ENCODE data around the gene CENPO. TPM values are rescaled to one million over a fixed set of nuclear protein-coding genes. Genes with fewer than 3 reads are reported as not detected.

CENPO gene
- total and polyA plus RNA-seq, 12 donors, result 1.2 to 4.6 (median 2.2) TPM

DNA sequence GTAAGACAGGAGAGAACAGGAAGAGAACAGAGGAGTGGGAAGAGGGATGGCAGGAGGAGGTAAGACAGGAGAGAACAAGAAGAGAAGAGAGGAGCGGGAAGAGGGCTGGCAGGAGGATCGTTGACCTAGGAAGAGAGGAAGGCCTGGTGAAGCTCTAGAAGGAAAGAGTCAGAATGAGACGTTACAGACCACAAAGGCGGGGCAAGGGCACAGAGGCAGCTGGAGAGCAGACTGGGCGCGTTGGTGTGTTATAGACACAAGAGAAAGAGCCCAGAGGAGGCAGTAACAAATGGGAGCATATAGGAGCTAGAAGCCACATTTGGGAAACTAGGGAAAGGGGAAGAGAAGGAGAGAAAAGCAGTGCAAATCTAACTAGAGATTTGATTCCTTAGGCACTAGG lies 26.6 kb upstream of the CENPO start:
- H3K9me3 ChIP-seq, result no peaks in the 10 kb centered on the region
- peaks cover 0 to 11% (median 5%) of the 10 kb centered on the region in 9 donors for H3K4me1 ChIP-seq
- intact Hi-C loops (cut with DNase I), result no loop called here
- DNase-seq (no peak), ATAC-seq (peak in 1 of 8 donors; percentile 7)
- TF ChIP-seq, protein P1, sequence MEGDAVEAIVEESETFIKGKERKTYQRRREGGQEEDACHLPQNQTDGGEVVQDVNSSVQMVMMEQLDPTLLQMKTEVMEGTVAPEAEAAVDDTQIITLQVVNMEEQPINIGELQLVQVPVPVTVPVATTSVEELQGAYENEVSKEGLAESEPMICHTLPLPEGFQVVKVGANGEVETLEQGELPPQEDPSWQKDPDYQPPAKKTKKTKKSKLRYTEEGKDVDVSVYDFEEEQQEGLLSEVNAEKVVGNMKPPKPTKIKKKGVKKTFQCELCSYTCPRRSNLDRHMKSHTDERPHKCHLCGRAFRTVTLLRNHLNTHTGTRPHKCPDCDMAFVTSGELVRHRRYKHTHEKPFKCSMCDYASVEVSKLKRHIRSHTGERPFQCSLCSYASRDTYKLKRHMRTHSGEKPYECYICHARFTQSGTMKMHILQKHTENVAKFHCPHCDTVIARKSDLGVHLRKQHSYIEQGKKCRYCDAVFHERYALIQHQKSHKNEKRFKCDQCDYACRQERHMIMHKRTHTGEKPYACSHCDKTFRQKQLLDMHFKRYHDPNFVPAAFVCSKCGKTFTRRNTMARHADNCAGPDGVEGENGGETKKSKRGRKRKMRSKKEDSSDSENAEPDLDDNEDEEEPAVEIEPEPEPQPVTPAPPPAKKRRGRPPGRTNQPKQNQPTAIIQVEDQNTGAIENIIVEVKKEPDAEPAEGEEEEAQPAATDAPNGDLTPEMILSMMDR (IDR thresholded peaks at IDR 0.05), result no peak
- H3K4me3 ChIP-seq, result no peak overlapping the region
- peaks cover 0 to 87% (median 36%) of the 10 kb centered on the region in 9 donors for H3K36me3 ChIP-seq
- peak overlapping the region in 2 of 10 donors; percentile 7 to 29 for H3K27ac ChIP-seq
- no peaks in the 10 kb centered on the region for H3K27me3 ChIP-seq
- WGBS, 2 donors, result 82 to 85% methylated on average over 6 of the region's 6 CpGs

DNA sequence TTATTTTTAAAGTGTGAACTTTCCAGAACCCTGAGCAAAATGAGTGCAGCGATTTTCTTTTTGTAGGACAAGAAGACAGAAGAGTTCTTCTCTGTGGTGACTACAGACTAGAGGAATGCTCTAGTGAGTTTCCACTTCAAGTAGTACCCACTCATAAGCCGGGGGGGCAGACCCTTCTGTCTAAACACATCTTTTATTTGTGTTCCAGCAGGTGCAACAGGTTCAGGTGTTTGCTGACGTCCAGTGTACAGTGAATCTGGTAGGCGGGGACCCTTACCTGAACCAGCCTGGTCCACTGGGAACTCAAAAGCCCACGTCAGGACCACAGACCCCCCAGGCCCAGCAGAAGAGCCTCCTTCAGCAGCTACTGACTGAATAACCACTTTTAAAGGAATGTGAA lies 25.2 kb upstream of the CENPO start:
- no peak overlapping the region for H3K4me3 ChIP-seq
- intact Hi-C loops (cut with DNase I), result no loop called here
- peaks cover 0 to 73% (median 28%) of the 10 kb centered on the region in 9 donors for H3K36me3 ChIP-seq

DNA sequence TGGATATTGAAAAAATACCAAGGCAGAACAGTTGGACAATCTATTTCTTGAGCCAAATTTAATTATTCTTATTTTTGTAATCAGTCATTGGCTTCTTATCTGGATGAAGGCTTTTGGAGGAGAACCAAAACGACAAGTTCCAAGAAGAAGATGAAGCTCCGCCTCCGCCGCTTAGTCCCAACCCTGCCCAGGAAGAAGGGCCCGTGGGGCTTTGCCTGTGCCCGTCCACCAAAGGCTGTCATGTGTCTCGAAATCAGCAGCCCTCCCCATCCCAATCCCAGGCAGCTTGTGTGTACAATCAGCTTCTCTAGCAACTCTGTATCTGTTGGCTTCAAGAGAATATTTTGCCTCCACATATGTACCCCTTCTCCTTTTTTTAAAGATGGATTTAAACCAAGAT lies 24.6 kb upstream of the CENPO start:
- ATAC-seq, result peak in 7 of 8 donors; percentile 47 to 63 (median 61)
- Histone ChIP-seq H3K36me3 (peaks cover 0 to 70% (median 26%) of the 10 kb centered on the region in 9 donors), H3K4me3 (no peak overlapping the region), H3K27me3 (no peaks in the 10 kb centered on the region), H3K27ac (peak overlapping the region in 6 of 10 donors; percentile 13 to 53 (median 34)), H3K9me3 (no peaks in the 10 kb centered on the region), H3K4me1 (peaks cover 0 to 11% (median 5%) of the 10 kb centered on the region in 9 donors)
- peak; percentile 46 to 67 for DNase-seq
- intact Hi-C loops (cut with DNase I), result no loop called here
- 59 to 74% methylated on average over 7 of the region's 7 CpGs for WGBS, 2 donors
- TF ChIP-seq, protein P1 (IDR thresholded peaks at IDR 0.05), result no peak

More for the DNA sequence above, 25.2 kb upstream of the CENPO start:
- no peaks in the 10 kb centered on the region for H3K27me3 ChIP-seq
- no peak for DNase-seq
- ATAC-seq, result no peak
- peak overlapping the region in 5 of 10 donors; percentile 23 to 47 (median 36) for H3K27ac ChIP-seq
- TF ChIP-seq, protein P1 (IDR thresholded peaks at IDR 0.05), result no peak
- peaks cover 0 to 11% (median 5%) of the 10 kb centered on the region in 9 donors for H3K4me1 ChIP-seq
- 94% methylated on average over 5 of the region's 5 CpGs for WGBS, 2 donors
- no peaks in the 10 kb centered on the region for H3K9me3 ChIP-seq

DNA sequence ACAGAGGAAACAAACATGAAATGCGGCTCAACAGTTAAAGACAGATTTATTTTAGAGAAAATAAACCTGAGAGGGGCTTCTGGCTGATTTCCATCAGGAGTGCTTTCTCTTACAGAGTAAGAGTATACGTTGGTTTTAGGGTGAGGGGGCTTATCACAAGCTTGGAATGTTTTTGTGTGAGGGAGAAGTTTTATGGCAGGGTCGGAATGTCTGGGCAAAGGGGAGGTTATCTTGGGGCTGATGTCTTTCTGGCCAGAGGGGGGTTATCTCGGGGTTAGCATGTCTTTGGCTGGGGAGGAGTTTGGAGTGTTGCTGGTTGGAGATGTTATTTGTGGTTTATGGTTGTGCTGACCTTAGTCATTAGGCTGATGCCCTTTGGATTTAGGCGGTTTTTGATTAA lies 22.2 kb upstream of the CENPO start:
- WGBS, 2 donors, result 86 to 91% methylated on average over 5 of the region's 5 CpGs

More for the DNA sequence above, 22.2 kb upstream of the CENPO start:
- no peaks in the 10 kb centered on the region for H3K27me3 ChIP-seq
- H3K4me1 ChIP-seq, result peaks cover 0 to 11% (median 3%) of the 10 kb centered on the region in 9 donors
- no peaks in the 10 kb centered on the region for H3K9me3 ChIP-seq
- H3K36me3 ChIP-seq, result peaks cover 0 to 47% (median 13%) of the 10 kb centered on the region in 9 donors
- intact Hi-C loops (cut with DNase I), result no loop called here
- ATAC-seq (no peak), DNase-seq (no peak)
- no peak overlapping the region for H3K27ac ChIP-seq
- H3K4me3 ChIP-seq, result no peak overlapping the region
- TF ChIP-seq, protein P1 (IDR thresholded peaks at IDR 0.05), result no peak

Measured in heart right ventricle (tissue), 16 donors.